ENCODE data around the gene CAMK2N2.
"Not testable (repeated sequence)": the region's sequence is repeated elsewhere in the genome, so short reads cannot be mapped to it uniquely, and the experiment has no call there.

The CAMK2N2 gene

GRCh38 chr3:184272269-184272668 is 10.9 kb upstream of the CAMK2N2 start:
- no peak for DNase-seq

- DNase-seq, result not testable (repeated sequence)
These were observed 5.9 kb upstream of the CAMK2N2 start for GRCh38 chr3:184267249-184267648.

GRCh38 chr3:184262764-184263179 is 1.4 kb upstream of the CAMK2N2 start:
- no peak for DNase-seq

GRCh38 chr3:184261854-184262763 is 756 bp upstream of the CAMK2N2 start:
- DNase-seq, result no peak

- DNase-seq, result no peak
These were observed 556 bp downstream of the CAMK2N2 start for GRCh38 chr3:184260724-184261269.

GRCh38 chr3:184259878-184260723 is 1.3 kb downstream of the CAMK2N2 start:
- DNase-seq, result peak; percentile 53

- no peak for DNase-seq
These were observed 1.9 kb downstream of the CAMK2N2 start for GRCh38 chr3:184259396-184259877.

GRCh38 chr3:184258926-184259325 is 2.4 kb downstream of the CAMK2N2 start:
- no peak for DNase-seq

GRCh38 chr3:184257083-184257915 is 4.1 kb downstream of the CAMK2N2 start:
- DNase-seq, result no peak

- DNase-seq, result no peak
These were observed 5.9 kb downstream of the CAMK2N2 start for GRCh38 chr3:184255291-184256039.

- peak; percentile 73 for DNase-seq
These were observed 11.1 kb downstream of the CAMK2N2 start for GRCh38 chr3:184250167-184250828.

GRCh38 chr3:184249412-184250166 is 11.8 kb downstream of the CAMK2N2 start, which contains the start of gene EEF1AKMT4:
TSS of gene EEF1AKMT4 (plus strand) at chr3:184249672. CDS start at chr3:184249695, 23 bp downstream.
- peak; percentile 96 for DNase-seq

GRCh38 chr3:184248454-184249411 is 12.6 kb downstream of the CAMK2N2 start, which contains the start of gene ALG3:
TSS of gene ALG3 (minus strand) at chr3:184248962. CDS start at chr3:184248940, 22 bp downstream.
- peak; percentile 89 for DNase-seq

- no peak for DNase-seq
These were observed 19.1 kb downstream of the CAMK2N2 start for GRCh38 chr3:184242297-184242685.

- DNase-seq, result no peak
These were observed 19.7 kb downstream of the CAMK2N2 start for GRCh38 chr3:184241447-184242296.

GRCh38 chr3:184241141-184241446 is 20.3 kb downstream of the CAMK2N2 start:
- DNase-seq, result no peak

- DNase-seq, result peak; percentile 53
These were observed 20.8 kb downstream of the CAMK2N2 start for GRCh38 chr3:184240384-184241140.
